Measurements from ENCODE around the gene DPYSL3.

DNA sequence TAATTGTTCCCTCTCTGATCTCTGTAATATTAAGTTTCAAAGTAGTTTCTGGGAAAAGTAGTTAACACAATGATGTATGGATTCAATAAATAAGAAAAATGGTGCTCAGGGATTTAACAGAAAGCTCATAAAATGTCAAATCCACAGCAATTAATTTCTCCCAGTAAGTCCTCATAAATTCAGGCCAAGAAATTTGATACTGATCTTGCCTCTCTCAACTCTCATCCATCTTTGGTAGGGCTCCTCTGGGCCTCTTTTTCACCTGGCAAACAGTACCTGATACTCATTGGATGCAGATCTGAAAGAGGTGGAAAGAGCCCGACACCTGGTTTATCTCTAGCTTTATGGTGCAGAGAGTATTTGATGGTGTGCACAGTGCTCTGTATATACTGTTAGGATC is 168.9 kb downstream of the DPYSL3 start:
- TF ChIP-seq, protein P1, sequence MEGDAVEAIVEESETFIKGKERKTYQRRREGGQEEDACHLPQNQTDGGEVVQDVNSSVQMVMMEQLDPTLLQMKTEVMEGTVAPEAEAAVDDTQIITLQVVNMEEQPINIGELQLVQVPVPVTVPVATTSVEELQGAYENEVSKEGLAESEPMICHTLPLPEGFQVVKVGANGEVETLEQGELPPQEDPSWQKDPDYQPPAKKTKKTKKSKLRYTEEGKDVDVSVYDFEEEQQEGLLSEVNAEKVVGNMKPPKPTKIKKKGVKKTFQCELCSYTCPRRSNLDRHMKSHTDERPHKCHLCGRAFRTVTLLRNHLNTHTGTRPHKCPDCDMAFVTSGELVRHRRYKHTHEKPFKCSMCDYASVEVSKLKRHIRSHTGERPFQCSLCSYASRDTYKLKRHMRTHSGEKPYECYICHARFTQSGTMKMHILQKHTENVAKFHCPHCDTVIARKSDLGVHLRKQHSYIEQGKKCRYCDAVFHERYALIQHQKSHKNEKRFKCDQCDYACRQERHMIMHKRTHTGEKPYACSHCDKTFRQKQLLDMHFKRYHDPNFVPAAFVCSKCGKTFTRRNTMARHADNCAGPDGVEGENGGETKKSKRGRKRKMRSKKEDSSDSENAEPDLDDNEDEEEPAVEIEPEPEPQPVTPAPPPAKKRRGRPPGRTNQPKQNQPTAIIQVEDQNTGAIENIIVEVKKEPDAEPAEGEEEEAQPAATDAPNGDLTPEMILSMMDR (IDR thresholded peaks at IDR 0.05; ENCODE audit: low read depth, low read length, poor library complexity, severe bottlenecking), result no peak
- TF ChIP-seq EZH2phosphoT487 (IDR thresholded peaks at IDR 0.05; ENCODE audit: borderline replicate concordance, low read length), result no peak

Data from DOHH2 (cell line).